HEK293T (cell line): ENCODE results near the gene C16orf74.

Source experiments
- CTCF ChIA-PET: fragments of 350-600 bp; formaldehyde crosslinking; extraction: SDS; loops from one replicate; lab custom pipeline; 2021; ENCODE audit warnings: antibody characterized with exemption, inconsistent platforms; lab: Yijun Ruan, JAX
- POLR2A ChIA-PET: fragments of 350-600 bp; formaldehyde crosslinking; extraction: SDS; loops from one replicate; lab custom pipeline; 2020; ENCODE audit warnings: antibody characterized with exemption, inconsistent platforms; lab: Yijun Ruan, JAX
- DNase-seq: peaks from one replicate; pipeline ENCODE4 v3.0.0; 2012; ENCODE audit warnings: mixed read lengths; ENCODE audit errors: extremely low spot score
- ARNT ChIP-seq: fragments of 450-650 bp; IDR thresholded peaks from 2 replicates; pipeline ENCODE4 v1.6.1; 2017; ENCODE audit warnings: mild to moderate bottlenecking
- BHLHE40 ChIP-seq: fragments of 450-650 bp; IDR thresholded peaks from 2 replicates; pipeline ENCODE4 v1.6.1; 2016; ENCODE audit warnings: mild to moderate bottlenecking, moderate library complexity, borderline replicate concordance
- CTBP1 ChIP-seq: fragments of 450-650 bp; IDR thresholded peaks from 2 replicates; pipeline ENCODE4 v1.6.1; 2016; ENCODE audit warnings: borderline replicate concordance
- ELF4 ChIP-seq: fragments of 450-650 bp; IDR thresholded peaks from 2 replicates; pipeline ENCODE4 v1.6.1; 2017; ENCODE audit warnings: antibody characterized with exemption
- FOXA1 ChIP-seq: fragments of 450-650 bp; IDR thresholded peaks from 2 replicates; pipeline ENCODE4 v1.6.1; 2016; ENCODE audit warnings: mild to moderate bottlenecking
- FOXK2 ChIP-seq: fragments of 450-650 bp; IDR thresholded peaks from 2 replicates; pipeline ENCODE4 v1.6.1; 2016; ENCODE audit warnings: mild to moderate bottlenecking
- FOXM1 ChIP-seq: fragments of 450-650 bp; IDR thresholded peaks from 2 replicates; pipeline ENCODE4 v1.6.1; 2017; ENCODE audit warnings: mild to moderate bottlenecking, borderline replicate concordance
- HDGF ChIP-seq: fragments of 450-650 bp; IDR thresholded peaks from 2 replicates; pipeline ENCODE4 v1.6.1; 2017; ENCODE audit warnings: antibody characterized with exemption, borderline replicate concordance
- L3MBTL2 ChIP-seq: fragments of 450-650 bp; conservative IDR thresholded peaks from 2 replicates; pipeline ENCODE4 v1.6.1; 2016; ENCODE audit warnings: mild to moderate bottlenecking
- LEF1 ChIP-seq: fragments of 450-650 bp; IDR thresholded peaks from 2 replicates; pipeline ENCODE4 v1.6.1; 2017; ENCODE audit warnings: mild to moderate bottlenecking, borderline replicate concordance
- NFRKB ChIP-seq: fragments of 450-650 bp; IDR thresholded peaks from 2 replicates; pipeline ENCODE4 v1.6.1; 2016; ENCODE audit warnings: mild to moderate bottlenecking, moderate library complexity
- PKNOX1 ChIP-seq: fragments of 450-650 bp; IDR thresholded peaks from 2 replicates; pipeline ENCODE4 v1.6.1; 2016
- SP1 ChIP-seq: fragments of 450-650 bp; IDR thresholded peaks from 2 replicates; pipeline ENCODE4 v1.6.1; 2017
- SUZ12 ChIP-seq: fragments of 450-650 bp; IDR thresholded peaks from 2 replicates; pipeline ENCODE4 v1.6.1; 2016; ENCODE audit warnings: mild to moderate bottlenecking
- TARDBP ChIP-seq: fragments of 450-650 bp; IDR thresholded peaks from 2 replicates; pipeline ENCODE4 v1.6.1; 2016
- ZNF384 ChIP-seq: fragments of 450-650 bp; IDR thresholded peaks from 2 replicates; pipeline ENCODE4 v1.6.1; 2016

Gene C16orf74

GRCh38 chr16:85683363-85683762 is 67.5 kb downstream of the C16orf74 start:
- ChIA-PET POLR2A (no interaction called here), CTCF (interaction anchor here (0.9 to 1.0 kb wide), 2 partner anchors 34 kb away, joined by 3 read pairs; no protein-coding TSS in a partner anchor)
- TF ChIP-seq SUZ12 (no peak), BHLHE40 (no peak), FOXM1 (no peak), ELF4 (no peak), TARDBP (no peak), NFRKB (no peak)
- no peak for DNase-seq

- ChIA-PET CTCF (interaction anchor here (0.7 to 0.9 kb wide), 2 partner anchors 9 to 35 kb away, joined by 3 read pairs; no protein-coding TSS in a partner anchor), POLR2A (no interaction called here)
- no peak for TF ChIP-seq ELF4
- TF ChIP-seq BHLHE40, result no peak
- TF ChIP-seq LEF1, result no peak
- TF ChIP-seq SP1, result no peak
- no peak for TF ChIP-seq ARNT
- TF ChIP-seq ZNF384, result no peak
- TF ChIP-seq HDGF, result no peak
- TF ChIP-seq FOXA1, result no peak
- TF ChIP-seq L3MBTL2, result no peak
- no peak for TF ChIP-seq CTBP1
- no peak for TF ChIP-seq PKNOX1
- no peak for DNase-seq
These were observed 68.4 kb downstream of the C16orf74 start for GRCh38 chr16:85682516-85682915.

- POLR2A ChIA-PET, result no interaction called here
- no peak for TF ChIP-seq LEF1
- TF ChIP-seq BHLHE40, result no peak
- TF ChIP-seq ZNF384, result no peak
- TF ChIP-seq CTBP1, result no peak
- no peak for TF ChIP-seq SUZ12
- TF ChIP-seq SP1, result no peak
- no peak for TF ChIP-seq FOXA1
- no peak for TF ChIP-seq ELF4
- TF ChIP-seq FOXM1, result no peak
- no peak for TF ChIP-seq TARDBP
- TF ChIP-seq HDGF, result no peak
- no peak for TF ChIP-seq NFRKB
- no peak for TF ChIP-seq PKNOX1
- DNase-seq, result no peak
- CTCF ChIA-PET, result no interaction called here
These were observed 69.6 kb downstream of the C16orf74 start for GRCh38 chr16:85681255-85681654.

GRCh38 chr16:85680352-85680944 is 70.4 kb downstream of the C16orf74 start:
- POLR2A ChIA-PET, result no interaction called here
- TF ChIP-seq L3MBTL2 (no peak), ELF4 (no peak), HDGF (no peak), FOXA1 (no peak), PKNOX1 (no peak), SUZ12 (no peak), FOXK2 (no peak), ARNT (no peak), FOXM1 (no peak), TARDBP (no peak), NFRKB (no peak), CTBP1 (no peak)
- CTCF ChIA-PET, result no interaction called here
- DNase-seq, result no peak

GRCh38 chr16:85679870-85680269 is 71.0 kb downstream of the C16orf74 start:
- POLR2A ChIA-PET, result no interaction called here
- TF ChIP-seq SP1, result no peak
- no peak for TF ChIP-seq NFRKB
- TF ChIP-seq ELF4, result no peak
- no peak for TF ChIP-seq ARNT
- no peak for TF ChIP-seq ZNF384
- no peak for TF ChIP-seq FOXM1
- TF ChIP-seq L3MBTL2, result no peak
- TF ChIP-seq HDGF, result no peak
- TF ChIP-seq LEF1, result no peak
- no peak for TF ChIP-seq CTBP1
- no peak for TF ChIP-seq BHLHE40
- no peak for TF ChIP-seq FOXK2
- TF ChIP-seq FOXA1, result no peak
- TF ChIP-seq SUZ12, result no peak
- no peak for TF ChIP-seq PKNOX1
- no peak for TF ChIP-seq TARDBP
- CTCF ChIA-PET, result no interaction called here
- DNase-seq, result no peak
